SIG-M5 treated with dmso at 0.1 percent for 504 hours (cell line): ENCODE data around the gene NFKB1.
"Not testable (repeated sequence)": the region's sequence is repeated elsewhere in the genome, so short reads cannot be mapped to it uniquely, and the experiment has no call there.

Experiments used
- DNase-seq: peaks from one replicate; lab custom pipeline; 2025; ENCODE audit not compliant: unreplicated experiment; lab: John Stamatoyannopoulos, UW

Gene NFKB1

GRCh38 chr4:102560571-102561341 lies 59.6 kb downstream of the NFKB1 start:
- no peak for DNase-seq

DNA sequence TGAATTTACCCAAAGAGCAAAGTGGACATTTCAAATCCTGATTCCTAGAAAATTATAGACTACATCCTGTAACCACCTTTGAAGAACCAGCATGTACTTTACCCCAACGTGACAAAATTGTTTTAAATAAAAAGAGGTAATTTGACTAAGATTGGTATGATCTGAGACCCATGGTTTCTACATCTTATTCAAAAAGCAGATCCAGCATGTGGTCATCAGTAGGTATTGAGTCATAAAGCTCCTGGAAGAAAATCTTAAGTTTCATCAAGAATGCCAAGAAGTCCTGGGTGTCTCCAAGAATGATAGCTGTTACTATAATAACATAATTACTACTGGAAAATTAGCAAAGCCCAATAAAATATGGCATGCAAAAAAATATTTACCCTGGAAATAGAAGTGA lies 61.8 kb downstream of the NFKB1 start:
- no peak for DNase-seq

- DNase-seq, result peak; percentile 64
Observed at GRCh38 chr4:102564399-102565059, 63.4 kb downstream of the NFKB1 start.

DNA sequence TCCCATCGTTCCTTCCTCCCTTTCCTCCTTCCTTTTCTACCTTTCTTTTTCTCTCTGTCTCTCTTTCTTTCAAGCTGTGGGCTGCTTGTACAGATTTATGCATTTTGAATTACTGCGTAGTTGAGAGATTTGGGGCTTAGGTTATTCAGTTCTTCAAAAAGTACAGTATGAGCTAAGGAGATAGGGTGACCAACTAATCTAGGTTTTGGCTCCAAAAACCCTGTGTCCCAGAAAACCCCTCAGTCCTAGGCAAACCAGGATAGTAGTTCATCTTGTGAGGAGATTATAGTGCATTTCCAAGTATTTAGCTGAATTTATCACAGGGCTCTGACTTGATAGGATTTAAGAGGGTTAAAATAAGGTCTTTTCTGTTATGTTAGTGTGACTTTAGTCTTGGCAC lies 64.5 kb downstream of the NFKB1 start:
- DNase-seq, result no peak

GRCh38 chr4:102566426-102566825 lies 65.3 kb downstream of the NFKB1 start:
- DNase-seq, result no peak

DNA sequence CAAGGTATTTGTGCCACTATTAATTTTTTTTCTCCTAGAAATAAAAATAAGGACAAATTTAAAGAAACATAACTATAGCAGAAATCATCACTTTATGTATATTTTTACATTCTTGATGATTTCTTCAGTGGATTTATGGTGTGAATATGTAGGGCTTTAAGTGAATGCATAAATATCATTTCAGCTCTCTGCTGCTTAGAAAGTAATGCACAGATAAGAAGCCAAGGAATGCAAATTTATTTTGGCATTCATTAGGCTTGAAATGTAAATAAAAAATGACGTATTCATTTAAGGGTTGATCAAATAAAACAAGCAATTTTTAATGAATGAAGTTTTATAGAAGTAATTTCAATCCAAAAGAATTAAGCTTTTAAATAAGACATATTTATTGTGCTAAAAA lies 66.3 kb downstream of the NFKB1 start:
- DNase-seq, result no peak

DNA sequence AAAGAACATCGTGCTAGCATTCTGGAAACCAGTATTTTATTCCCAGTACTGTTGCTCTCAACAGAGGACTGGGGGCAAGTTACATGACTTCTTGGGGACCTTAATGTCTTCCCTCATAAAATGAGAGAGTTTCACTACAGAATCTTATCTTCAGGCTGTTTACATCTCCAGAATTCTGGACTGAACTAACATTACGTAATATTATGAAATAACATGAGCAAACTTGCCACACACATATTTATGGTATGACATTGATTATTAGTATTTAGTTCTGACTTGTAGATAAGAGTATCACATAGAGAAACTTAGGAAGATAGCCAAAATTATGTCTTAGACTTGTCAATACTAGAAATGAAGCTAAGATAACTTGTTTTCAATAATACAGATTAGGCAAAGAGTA lies 68.0 kb downstream of the NFKB1 start:
- DNase-seq, result peak; percentile 9

GRCh38 chr4:102570211-102570610 lies 69.1 kb downstream of the NFKB1 start:
- not testable (repeated sequence) for DNase-seq

DNA sequence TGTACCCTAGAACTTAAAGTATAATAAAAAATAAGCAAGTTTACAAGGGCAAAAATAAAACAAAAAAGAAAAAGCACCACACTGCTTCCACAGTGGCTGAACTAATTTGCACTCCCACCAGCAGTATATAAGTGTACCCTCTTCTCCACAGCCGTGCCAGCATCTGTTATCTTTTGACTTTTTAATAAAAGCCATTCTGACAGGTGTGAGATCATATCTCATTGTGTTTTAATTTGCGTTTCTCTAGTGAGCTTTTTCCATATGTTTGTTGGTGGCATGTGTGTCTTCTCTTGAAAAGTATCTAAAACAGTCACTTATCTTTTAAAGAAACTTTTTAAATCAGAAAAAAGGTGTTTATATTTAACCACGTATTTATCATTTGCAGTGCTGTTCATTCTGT lies 71.3 kb downstream of the NFKB1 start:
- no peak for DNase-seq

DNA sequence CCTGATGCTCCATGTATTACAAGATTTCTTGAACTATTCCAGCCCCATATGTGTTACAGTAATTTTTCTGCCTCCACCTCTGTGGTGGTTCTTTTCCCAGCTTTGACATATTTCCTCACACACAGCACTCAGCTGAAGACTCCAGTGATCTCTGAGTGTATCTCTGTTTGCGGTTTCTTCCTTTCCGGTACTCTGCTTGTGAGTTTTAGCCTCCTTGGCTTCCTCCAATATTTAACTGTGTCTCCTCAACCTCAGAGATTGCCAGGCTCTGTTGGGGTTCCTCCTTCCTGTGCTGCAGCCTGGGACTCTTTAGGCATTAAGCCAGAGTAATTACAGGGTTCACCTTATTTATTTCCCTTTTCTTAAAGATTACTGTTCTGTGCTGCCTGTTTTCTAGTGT lies 73.2 kb downstream of the NFKB1 start:
- DNase-seq, result peak; percentile 35

DNA sequence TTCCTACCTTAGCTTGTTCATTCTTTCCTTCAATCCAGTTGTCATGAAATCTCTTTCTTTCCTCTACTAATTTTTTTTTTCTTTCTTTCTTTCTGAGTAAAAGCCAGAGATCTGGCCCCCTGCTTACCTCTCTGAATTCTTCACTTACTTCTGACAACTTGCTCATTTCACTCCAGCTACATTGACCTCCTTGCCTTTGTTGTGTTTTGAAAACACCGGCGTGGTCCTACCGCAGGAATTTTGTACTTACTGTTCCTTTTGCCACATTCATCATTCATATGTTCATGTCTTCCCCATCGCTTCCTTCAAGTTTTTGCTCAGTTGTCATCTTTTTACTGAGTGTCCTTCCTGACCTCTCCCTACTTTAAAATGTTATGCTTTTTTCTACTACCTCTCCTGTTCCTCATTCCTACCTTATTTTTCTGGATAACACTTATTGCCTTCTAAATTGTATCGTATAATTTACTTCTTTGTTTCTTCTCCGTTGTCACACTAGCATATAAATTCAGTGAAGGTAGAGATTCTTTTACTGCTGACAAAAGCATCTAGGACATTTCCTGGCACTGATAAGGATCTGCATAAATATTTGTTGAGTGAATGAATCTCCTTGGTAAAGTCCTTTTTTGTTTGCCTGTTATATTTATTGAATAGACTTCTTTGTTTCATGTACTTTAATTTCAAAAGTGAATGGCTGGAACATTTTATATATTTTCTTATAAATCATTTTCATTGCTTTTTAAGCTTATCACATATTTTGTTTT lies 74.4 kb downstream of the NFKB1 start:
- DNase-seq, result no peak

DNA sequence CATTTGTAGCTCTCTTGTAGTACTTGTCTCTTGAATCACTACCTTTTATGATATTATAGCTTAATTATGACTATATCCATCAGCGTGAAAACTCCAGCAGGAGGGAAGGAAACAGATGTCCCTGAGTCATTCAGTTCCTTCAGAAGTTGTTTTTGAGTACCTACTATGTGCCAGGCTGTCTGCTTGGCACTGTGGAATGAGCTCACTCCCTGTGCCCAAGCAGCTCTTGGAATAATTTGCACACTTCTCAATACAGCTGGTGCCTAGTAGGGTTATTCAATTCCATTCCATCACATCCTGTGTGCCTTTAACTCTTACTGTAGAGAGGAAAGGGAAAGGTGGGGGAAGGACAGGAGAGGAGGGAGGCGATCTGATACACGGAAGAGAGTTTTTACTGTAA lies 77.1 kb downstream of the NFKB1 start:
- no peak for DNase-seq

- DNase-seq, result no peak
Observed at GRCh38 chr4:102578819-102579218, 77.7 kb downstream of the NFKB1 start.

GRCh38 chr4:102579794-102580462 lies 78.8 kb downstream of the NFKB1 start:
- DNase-seq, result no peak

GRCh38 chr4:102580463-102580842 lies 79.3 kb downstream of the NFKB1 start:
- no peak for DNase-seq

DNA sequence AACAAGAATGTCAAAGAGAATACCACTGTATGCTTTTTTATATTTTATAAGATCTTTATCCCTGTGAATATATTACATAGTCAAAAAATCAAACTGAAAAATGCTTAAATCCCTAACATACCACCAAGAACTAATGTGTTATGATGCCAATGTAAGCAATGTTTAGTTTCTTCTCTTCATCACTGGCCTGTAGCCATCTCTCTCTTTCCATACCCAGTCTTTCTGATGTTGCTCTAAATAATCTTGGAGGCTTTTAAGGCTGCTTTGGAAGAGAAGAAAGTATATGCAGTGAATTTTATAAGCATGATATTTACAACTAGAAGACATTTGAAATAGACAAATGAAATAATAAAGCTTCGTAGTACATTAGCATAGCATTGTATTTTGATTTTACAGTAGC lies 82.9 kb downstream of the NFKB1 start:
- no peak for DNase-seq

GRCh38 chr4:102585329-102585728 lies 84.2 kb downstream of the NFKB1 start:
- DNase-seq, result no peak

GRCh38 chr4:102586002-102586643 lies 85.0 kb downstream of the NFKB1 start:
- DNase-seq, result no peak

- DNase-seq, result no peak
Observed at GRCh38 chr4:102586644-102587021, 85.5 kb downstream of the NFKB1 start.

DNA sequence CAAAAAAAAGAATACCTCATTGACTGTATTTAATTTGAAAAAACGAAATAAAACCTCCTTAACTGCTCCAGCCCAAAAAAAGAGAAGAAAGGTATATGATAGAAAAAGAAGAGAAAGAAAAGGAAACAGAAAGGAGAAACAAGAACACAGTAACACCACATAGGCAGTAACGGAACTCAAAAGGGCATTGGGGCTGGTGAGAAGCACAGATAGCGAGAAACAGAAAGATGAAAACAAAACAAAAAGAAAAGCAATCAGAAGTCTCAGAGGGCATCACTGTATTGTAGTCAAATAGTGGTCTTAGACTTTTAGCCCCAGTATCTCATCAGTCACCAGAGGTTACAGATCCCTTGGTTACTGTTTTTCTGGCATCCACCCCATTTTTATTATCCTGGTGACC lies 88.6 kb downstream of the NFKB1 start:
- DNase-seq, result no peak

GRCh38 chr4:102592256-102592655 lies 91.1 kb downstream of the NFKB1 start:
- DNase-seq, result no peak
